ENCODE data around the gene DAPK3. TPM values are rescaled to one million over a fixed set of nuclear protein-coding genes. Genes with fewer than 3 reads are reported as not detected.

The DAPK3 gene
- total RNA-seq, 6 experiments from 2014 or later, result 13.1 to 63.7 (median 24.9) TPM

GRCh38 chr19:3980353-3981251 is 9.7 kb upstream of the DAPK3 start:
- intact Hi-C loops (cut with DNase I), result no loop called here
- WGBS (ENCODE audit: insufficient coverage, low coverage, low lambda C conversion rate, missing lambda C conversion rate), result no CpG with 5 or more reads among the region's 31 CpGs
- ATAC-seq, result no peak
- H3K27me3 ChIP-seq, result no peaks in the 10 kb centered on the region
- no peaks in the 10 kb centered on the region for H3K9me3 ChIP-seq
- DNase-seq, result peak in 1 of 3 donors; percentile 56
- no peak overlapping the region for H3K4me3 ChIP-seq
- peak; percentile 10 for TF ChIP-seq POLR2A (IDR thresholded peaks at IDR 0.05)
- no peak for TF ChIP-seq CTCF (IDR thresholded peaks at IDR 0.05)
- no peak overlapping the region for H3K27ac ChIP-seq
- H3K36me3 ChIP-seq, result peaks cover 69 to 85% (median 77%) of the 10 kb centered on the region in 4 donors
- peaks cover 0 to 13% (median 6%) of the 10 kb centered on the region in 4 donors for H3K4me1 ChIP-seq

- H3K4me3 ChIP-seq, result no peak overlapping the region
- ATAC-seq (no peak), DNase-seq (peak in 1 of 3 donors; percentile 56)
- peaks cover 69 to 92% (median 81%) of the 10 kb centered on the region in 4 donors for H3K36me3 ChIP-seq
- intact Hi-C loops (cut with DNase I), result no loop called here
- H3K27me3 ChIP-seq, result no peaks in the 10 kb centered on the region
- H3K9me3 ChIP-seq, result no peaks in the 10 kb centered on the region
- WGBS (ENCODE audit: insufficient coverage, low coverage, low lambda C conversion rate, missing lambda C conversion rate), result 80% methylated on average over 5 of the region's 25 CpGs
- TF ChIP-seq CTCF (IDR thresholded peaks at IDR 0.05) (no peak), POLR2A (IDR thresholded peaks at IDR 0.05) (peak; percentile 12)
- peaks cover 0 to 12% (median 5%) of the 10 kb centered on the region in 4 donors for H3K4me1 ChIP-seq
- H3K27ac ChIP-seq, result no peak overlapping the region
Measured at GRCh38 chr19:3979674-3980352, 8.9 kb upstream of the DAPK3 start.

- WGBS (ENCODE audit: insufficient coverage, low coverage, low lambda C conversion rate, missing lambda C conversion rate), result 90% methylated on average over 5 of the region's 18 CpGs
- DNase-seq (peak in 1 of 3 donors; percentile 50), ATAC-seq (no peak)
- intact Hi-C loops (cut with DNase I), result no loop called here
- Histone ChIP-seq H3K27me3 (no peaks in the 10 kb centered on the region), H3K4me3 (no peak overlapping the region), H3K4me1 (peaks cover 0 to 12% (median 5%) of the 10 kb centered on the region in 4 donors), H3K27ac (no peak overlapping the region), H3K9me3 (no peaks in the 10 kb centered on the region), H3K36me3 (peaks cover 69 to 92% (median 81%) of the 10 kb centered on the region in 4 donors)
- TF ChIP-seq POLR2A (IDR thresholded peaks at IDR 0.05), result no peak
- no peak for TF ChIP-seq CTCF (IDR thresholded peaks at IDR 0.05)
Measured at GRCh38 chr19:3979289-3979673, 8.4 kb upstream of the DAPK3 start.

- Histone ChIP-seq H3K4me1 (peaks cover 0 to under 1% (median under 1%) of the 10 kb centered on the region in 4 donors), H3K4me3 (no peak overlapping the region), H3K27ac (no peak overlapping the region), H3K27me3 (no peaks in the 10 kb centered on the region), H3K9me3 (no peaks in the 10 kb centered on the region), H3K36me3 (peaks cover 64 to 82% (median 73%) of the 10 kb centered on the region in 4 donors)
- ATAC-seq, result no peak
- intact Hi-C loops (cut with DNase I), result no loop called here
- WGBS (ENCODE audit: insufficient coverage, low coverage, low lambda C conversion rate, missing lambda C conversion rate), result 92% methylated on average over 8 of the region's 19 CpGs
- DNase-seq, result no peak
- no peak for TF ChIP-seq POLR2A (IDR thresholded peaks at IDR 0.05)
- TF ChIP-seq CTCF (IDR thresholded peaks at IDR 0.05), result no peak
Measured at GRCh38 chr19:3978145-3978544, 7.2 kb upstream of the DAPK3 start.
